ENCODE results near the gene EPC2. TPM values are rescaled to one million over a fixed set of nuclear protein-coding genes. Genes with fewer than 3 reads are reported as not detected.
"Not testable (repeated sequence)": the region's sequence is repeated elsewhere in the genome, so short reads cannot be mapped to it uniquely, and the experiment has no call there.

EPC2 gene
- total and polyA plus RNA-seq, 2 experiments from 2014 or later: 6.3 to 27.0 TPM

DNA sequence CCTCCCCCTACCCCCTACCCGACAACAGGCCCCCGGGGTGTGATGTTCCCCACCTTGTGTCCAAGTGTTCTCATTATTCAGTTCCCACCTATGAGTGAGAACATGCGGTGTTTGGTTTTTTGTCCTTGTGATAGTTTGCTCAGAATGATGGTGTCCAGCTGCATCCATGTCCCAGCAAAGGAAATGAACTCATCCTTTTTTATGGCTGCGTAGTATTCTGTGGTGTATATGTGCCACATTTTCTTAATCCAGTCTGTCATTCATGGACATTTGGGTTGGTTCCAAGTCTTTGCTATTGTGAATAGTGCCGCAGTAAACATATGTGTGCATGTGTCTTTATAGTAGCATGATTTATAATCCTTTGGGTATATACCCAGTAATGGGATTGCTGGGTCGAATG is 37.3 kb downstream of the EPC2 start:
- H3K27ac Mint-ChIP-seq; H3K4me3 Mint-ChIP-seq; H3K4me3 ChIP-seq; H3F3A ChIP-seq (replicated peaks; ENCODE audit: low read depth); H3K9me3 Mint-ChIP-seq; H3K27ac ChIP-seq (ENCODE audit: low read depth); H3K4me2 ChIP-seq; H3K36me3 Mint-ChIP-seq (ENCODE audit: low read depth); ATAC-seq; H3K9me2 ChIP-seq (ENCODE audit: insufficient read depth); H3K27me3 Mint-ChIP-seq (ENCODE audit: insufficient read depth, low read depth, poor library complexity); H2AFZ ChIP-seq; H3K4me1 ChIP-seq (ENCODE audit: insufficient read depth); DNase-seq (ENCODE audit: low spot score); H3K27me3 ChIP-seq (ENCODE audit: insufficient read depth); H3K4me1 Mint-ChIP-seq; H3K36me3 ChIP-seq (ENCODE audit: insufficient read depth): not testable (repeated sequence)
- Histone ChIP-seq H4K20me1 (replicated peaks; ENCODE audit: insufficient read depth) (peaks cover 17% of the 10 kb centered on the region), H3K79me2 (replicated peaks; ENCODE audit: insufficient read depth) (peaks cover 100% of the 10 kb centered on the region)

DNA sequence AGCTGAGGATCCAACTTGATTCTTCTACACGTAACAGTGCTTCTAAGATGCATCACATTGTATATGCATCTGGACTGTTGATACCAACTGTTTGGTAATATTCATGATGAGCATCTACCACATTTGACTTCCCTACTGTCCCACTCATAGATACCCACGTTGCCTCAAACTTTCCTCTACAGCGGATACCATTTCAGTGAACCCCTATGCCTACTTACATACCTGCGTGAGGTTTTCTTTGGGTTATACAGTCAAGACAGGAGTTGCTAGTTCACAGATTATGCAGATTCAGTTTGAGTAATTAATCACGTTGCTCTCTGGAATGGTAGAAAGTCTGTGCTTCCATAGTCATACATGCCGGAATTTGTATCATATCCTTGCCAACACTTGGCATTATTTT is 40.0 kb downstream of the EPC2 start:
- no peak overlapping the region for H3K27ac ChIP-seq (ENCODE audit: low read depth)
- Mint-ChIP-seq H3K4me3 (no peak overlapping the region), H3K27ac (no peak overlapping the region), H3K36me3 (ENCODE audit: low read depth) (no peaks in the 10 kb centered on the region), H3K9me3 (0 out of 3 replicates have a peak, but pooled peaks cover 2% of the 10 kb centered on the region), H3K4me1 (peaks cover 11% of the 10 kb centered on the region), H3K27me3 (ENCODE audit: insufficient read depth, low read depth, poor library complexity) (peaks cover 2% of the 10 kb centered on the region)
- H3K4me1 ChIP-seq (ENCODE audit: insufficient read depth): peaks cover 4% of the 10 kb centered on the region; the same call in 1 of the 2 replicates
- no peak overlapping the region for H3K4me2 ChIP-seq
- H3K4me3 ChIP-seq: no peak overlapping the region
- H3K9me2 ChIP-seq (ENCODE audit: insufficient read depth): 0 out of 2 replicates have a peak, but pooled peaks cover 2% of the 10 kb centered on the region
- H3K36me3 ChIP-seq (ENCODE audit: insufficient read depth): no peaks in the 10 kb centered on the region
- no peak for TF ChIP-seq CREB1 (CRISPR knock-in tag; IDR thresholded peaks at IDR 0.05; ENCODE audit: low read depth)
- peaks cover 100% of the 10 kb centered on the region for H3K79me2 ChIP-seq (replicated peaks; ENCODE audit: insufficient read depth)
- peaks cover 22% of the 10 kb centered on the region for H4K20me1 ChIP-seq (replicated peaks; ENCODE audit: insufficient read depth)
- ATAC-seq: no peak
- DNase-seq (ENCODE audit: low spot score): no peak
- no peak overlapping the region for H2AFZ ChIP-seq
- no peaks in the 10 kb centered on the region for H3K27me3 ChIP-seq (ENCODE audit: insufficient read depth)
- no peaks in the 10 kb centered on the region for H3F3A ChIP-seq (replicated peaks; ENCODE audit: low read depth)

DNA sequence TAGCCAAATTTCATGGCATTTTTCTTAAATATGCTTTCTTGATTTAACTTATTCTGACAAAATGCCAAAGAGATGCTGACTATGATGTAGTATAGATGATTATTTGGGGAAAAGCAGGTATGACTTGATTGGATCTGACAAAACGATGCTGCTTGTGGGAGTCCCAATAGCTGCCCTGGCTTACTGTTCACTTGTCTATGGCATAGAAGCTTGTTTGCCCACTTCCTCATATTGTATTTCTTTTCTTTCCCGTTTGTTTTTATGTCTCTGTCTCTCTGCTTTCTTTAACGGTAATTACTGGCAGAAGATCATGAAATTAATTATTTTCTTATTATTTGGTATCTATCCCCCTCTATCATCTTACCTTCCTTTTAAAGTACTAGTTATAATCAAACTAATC is 43.0 kb downstream of the EPC2 start:
- H3K9me3 Mint-ChIP-seq: 0 out of 3 replicates have a peak, but pooled peaks cover 2% of the 10 kb centered on the region
- Histone ChIP-seq H3K36me3 (ENCODE audit: insufficient read depth) (no peaks in the 10 kb centered on the region; the same call in 1 of the 2 replicates), H2AFZ (no peak overlapping the region), H3K27ac (ENCODE audit: low read depth) (no peak overlapping the region), H3K27me3 (ENCODE audit: insufficient read depth) (no peaks in the 10 kb centered on the region), H3F3A (replicated peaks; ENCODE audit: low read depth) (no peaks in the 10 kb centered on the region), H3K9me2 (ENCODE audit: insufficient read depth) (0 out of 2 replicates have a peak, but pooled peaks cover 2% of the 10 kb centered on the region), H4K20me1 (replicated peaks; ENCODE audit: insufficient read depth) (peaks cover 9% of the 10 kb centered on the region), H3K4me3 (no peak overlapping the region), H3K79me2 (replicated peaks; ENCODE audit: insufficient read depth) (peaks cover 91% of the 10 kb centered on the region), H3K4me2 (no peak overlapping the region), H3K4me1 (ENCODE audit: insufficient read depth) (peaks cover 4% of the 10 kb centered on the region; the same call in 1 of the 2 replicates)
- H3K4me3 Mint-ChIP-seq: no peak overlapping the region
- H3K4me1 Mint-ChIP-seq: peaks cover 7% of the 10 kb centered on the region; the same call in 2 of the 3 replicates
- TF ChIP-seq ZNF331 (CRISPR knock-in tag; IDR thresholded peaks at IDR 0.05; ENCODE audit: low read depth) (no peak), STAT1 (IDR thresholded peaks at IDR 0.05; ENCODE audit: unreplicated experiment) (no peak)
- peaks cover 2% of the 10 kb centered on the region for H3K27me3 Mint-ChIP-seq (ENCODE audit: insufficient read depth, low read depth, poor library complexity)
- peaks cover 6% of the 10 kb centered on the region for H3K36me3 Mint-ChIP-seq (ENCODE audit: low read depth)
- H3K27ac Mint-ChIP-seq: no peak overlapping the region
- DNase-seq (ENCODE audit: low spot score): no peak
- no peak for ATAC-seq

DNA sequence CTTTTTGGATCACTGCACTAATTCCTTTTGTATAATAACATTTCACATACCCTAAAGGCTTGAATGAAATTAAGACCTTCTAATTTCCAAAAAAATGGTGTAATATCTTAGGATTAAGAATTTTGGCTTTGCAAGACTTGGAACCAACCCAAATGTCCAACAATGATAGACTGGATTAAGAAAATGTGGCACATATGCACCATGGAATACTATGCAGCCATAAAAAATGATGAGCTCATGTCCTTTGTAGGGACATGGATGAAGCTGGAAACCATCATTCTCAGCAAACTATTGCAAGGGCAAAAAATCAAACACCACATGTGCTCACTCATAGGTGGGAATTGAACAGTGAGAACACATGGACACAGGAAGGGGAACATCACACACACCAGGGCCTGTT is 43.5 kb downstream of the EPC2 start:
- not testable (repeated sequence) for DNase-seq (ENCODE audit: low spot score); H3K9me3 Mint-ChIP-seq; H3K4me3 ChIP-seq; H3K4me1 Mint-ChIP-seq; H3F3A ChIP-seq (replicated peaks; ENCODE audit: low read depth); H3K4me1 ChIP-seq (ENCODE audit: insufficient read depth); H3K27ac ChIP-seq (ENCODE audit: low read depth); H3K27ac Mint-ChIP-seq; H4K20me1 ChIP-seq (replicated peaks; ENCODE audit: insufficient read depth); H3K27me3 ChIP-seq (ENCODE audit: insufficient read depth); H3K36me3 ChIP-seq (ENCODE audit: insufficient read depth); H2AFZ ChIP-seq; H3K36me3 Mint-ChIP-seq (ENCODE audit: low read depth); H3K27me3 Mint-ChIP-seq (ENCODE audit: insufficient read depth, low read depth, poor library complexity); H3K4me3 Mint-ChIP-seq; H3K9me2 ChIP-seq (ENCODE audit: insufficient read depth); H3K4me2 ChIP-seq; ATAC-seq
- H3K79me2 ChIP-seq (replicated peaks; ENCODE audit: insufficient read depth): peaks cover 87% of the 10 kb centered on the region

All from GM23338 (cell line).